ENCODE measurements around the gene RNF40.

DNA sequence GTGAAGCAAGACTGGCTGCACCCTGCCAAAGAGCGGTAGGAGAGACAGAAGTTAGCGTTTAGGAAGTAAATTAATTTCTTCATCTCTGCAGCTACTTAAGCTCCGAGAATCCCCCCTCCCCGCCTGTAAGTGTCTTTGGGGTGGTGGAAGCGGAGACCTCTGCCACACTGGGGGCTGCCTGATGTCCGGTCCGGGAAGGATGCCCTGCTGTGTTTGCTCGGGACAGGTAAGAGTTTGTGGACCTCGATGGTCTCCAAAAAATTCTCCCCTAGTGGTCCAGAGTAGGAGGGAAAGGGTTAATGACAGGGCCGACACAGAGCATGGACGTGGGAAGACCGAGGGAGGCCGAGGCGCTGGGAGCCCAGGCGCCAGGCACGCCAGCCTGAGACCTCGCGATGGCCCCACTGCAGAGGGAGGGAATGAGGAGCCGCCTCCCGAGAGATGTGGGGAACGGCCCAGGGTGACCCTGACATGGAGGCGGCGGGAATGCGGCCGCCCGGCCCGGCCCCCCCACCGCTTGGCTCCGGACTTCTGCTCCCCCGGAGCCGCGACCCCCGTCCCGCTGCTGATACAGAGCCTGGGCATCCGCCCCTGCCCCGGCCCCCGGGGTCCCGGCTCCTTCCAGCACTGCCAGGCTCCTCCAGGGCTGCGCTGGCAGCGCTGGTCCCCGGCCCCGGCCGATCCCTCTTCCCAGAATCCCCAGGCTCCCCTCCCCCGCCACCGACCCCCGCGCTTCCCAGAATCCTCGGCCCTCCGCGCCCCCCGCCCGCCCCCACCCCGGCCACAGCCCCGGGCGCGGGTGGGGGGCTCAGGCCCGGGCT is 24.2 kb downstream of the RNF40 start:
- TF ChIP-seq CTCF (IDR thresholded peaks at IDR 0.05) (no peak), EP300 (IDR thresholded peaks at IDR 0.05) (no peak), POLR2A (IDR thresholded peaks at IDR 0.05) (no peak)
